HG02884 (cell line): ENCODE measurements around the gene TMUB2.

Source experiments
- ATAC-seq: cut with Tn5 transposase; IDR thresholded peaks from one replicate; pipeline ENCODE4 v1.9.1; 2021; ENCODE audit warnings: mild to moderate bottlenecking, moderate library complexity; ENCODE audit not compliant: unreplicated experiment

Gene TMUB2

DNA sequence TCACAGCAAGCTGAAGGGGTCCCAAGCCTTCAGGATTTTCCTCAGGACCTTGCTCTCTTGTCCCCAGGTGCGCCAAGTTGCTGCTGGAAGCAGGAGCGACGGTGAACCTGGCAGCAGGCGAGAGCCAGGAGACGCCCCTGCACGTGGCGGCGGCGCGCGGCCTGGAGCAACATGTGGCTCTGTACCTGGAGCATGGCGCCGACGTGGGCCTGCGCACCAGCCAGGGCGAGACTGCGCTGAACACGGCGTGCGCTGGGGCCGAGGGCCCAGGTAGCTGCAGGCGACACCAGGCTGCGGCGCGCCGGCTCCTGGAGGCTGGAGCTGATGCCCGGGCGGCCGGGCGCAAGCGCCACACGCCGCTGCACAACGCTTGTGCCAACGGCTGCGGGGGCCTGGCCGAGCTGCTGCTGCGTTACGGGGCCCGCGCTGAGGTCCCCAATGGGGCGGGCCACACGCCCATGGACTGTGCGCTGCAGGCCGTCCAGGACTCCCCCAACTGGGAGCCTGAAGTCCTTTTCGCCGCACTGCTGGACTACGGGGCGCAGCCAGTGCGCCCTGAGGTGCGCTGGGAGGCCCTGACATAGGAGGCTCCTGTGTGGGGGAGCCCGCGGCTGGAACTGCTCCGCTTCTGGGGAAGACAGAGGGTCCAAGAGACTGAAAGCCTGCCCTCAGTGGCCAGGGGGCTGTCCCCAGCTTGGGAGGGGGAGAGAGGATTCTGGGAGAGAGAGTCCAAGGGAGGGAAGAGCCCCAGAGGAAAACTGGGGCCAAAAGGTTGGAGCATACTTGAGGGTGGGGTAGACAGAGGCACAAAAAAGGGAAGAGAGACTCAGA is 9.9 kb upstream of the TMUB2 start:
- ATAC-seq: no peak

- no peak for ATAC-seq
These were observed 9.1 kb upstream of the TMUB2 start for GRCh38 chr17:44177640-44178039.

DNA sequence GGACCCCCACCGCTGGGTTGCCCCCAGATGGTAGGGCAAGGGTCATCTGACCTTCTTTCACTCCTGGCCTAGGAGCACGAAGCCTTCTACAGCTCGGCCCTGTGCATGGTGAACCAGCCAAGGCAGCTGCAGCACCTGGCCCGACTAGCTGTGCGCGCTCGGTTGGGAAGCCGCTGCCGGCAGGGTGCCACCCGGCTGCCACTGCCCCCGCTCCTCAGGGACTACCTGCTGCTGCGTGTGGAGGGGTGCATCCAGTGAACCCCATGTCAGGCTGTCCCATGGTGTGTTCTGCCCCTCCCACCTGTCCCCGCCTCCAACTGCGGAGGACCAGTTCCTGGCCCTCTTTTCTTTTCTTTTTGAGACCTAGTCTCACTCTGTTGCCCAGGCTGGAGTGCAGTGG is 8.6 kb upstream of the TMUB2 start:
- ATAC-seq: no peak

DNA sequence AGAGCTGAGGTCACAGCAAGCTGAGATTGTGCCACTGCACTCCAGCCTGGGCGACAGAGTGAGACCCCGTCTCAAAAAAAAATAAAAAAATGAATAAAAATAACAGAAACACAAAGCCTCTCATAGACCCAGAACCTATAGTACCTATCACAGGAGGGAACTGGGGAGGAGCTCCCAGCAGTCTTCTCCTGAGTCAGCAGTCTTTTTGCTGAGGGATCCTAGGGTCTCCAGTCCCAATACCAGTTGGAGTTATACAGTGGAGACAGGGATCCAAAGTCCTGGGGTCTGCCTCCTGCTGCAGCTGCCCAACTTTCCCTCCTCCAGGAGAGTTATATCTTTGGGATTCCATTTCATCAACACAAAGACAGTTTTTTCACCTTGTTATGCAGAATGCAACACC is 3.7 kb upstream of the TMUB2 start:
- ATAC-seq: no peak

- no peak for ATAC-seq
These were observed 2.5 kb upstream of the TMUB2 start for GRCh38 chr17:44184212-44184810.

DNA sequence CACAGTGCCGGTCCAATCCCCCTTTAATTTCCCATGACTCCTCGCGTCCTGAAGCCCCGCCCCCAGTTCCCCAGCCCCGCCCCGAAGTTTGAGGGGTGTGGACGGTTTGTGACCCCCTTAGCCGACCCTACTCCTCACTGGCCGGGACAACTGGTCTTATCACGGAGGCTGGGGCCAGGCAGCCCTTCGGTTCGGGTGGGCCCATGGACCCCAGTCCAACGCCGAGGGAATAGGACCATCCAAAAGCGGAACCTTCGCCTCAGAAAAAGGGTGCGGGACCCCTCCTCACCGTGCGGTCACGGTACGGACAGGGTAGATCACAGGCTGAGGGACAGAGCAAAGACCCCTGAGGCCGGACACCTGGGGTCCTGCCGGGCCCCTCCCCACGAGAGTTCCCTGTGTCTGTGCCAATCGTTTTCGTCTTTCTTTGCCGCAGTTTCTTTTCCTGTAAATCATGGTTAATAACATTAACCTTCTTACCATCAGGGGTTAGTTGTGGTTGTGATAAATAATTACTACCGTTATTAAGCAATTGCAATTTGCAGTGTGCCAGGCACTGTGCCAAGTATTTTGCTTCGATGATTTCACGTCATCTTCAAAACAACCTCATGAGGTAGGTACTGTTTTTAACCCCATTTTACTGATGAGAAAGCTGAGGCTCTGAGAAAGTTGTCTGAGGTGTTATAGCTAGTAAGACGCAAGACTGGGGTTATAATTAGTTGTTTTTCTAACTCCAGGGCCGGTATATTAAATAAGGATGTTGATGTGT is 543 bp downstream of the TMUB2 start:
- peak; percentile 36 for ATAC-seq

GRCh38 chr17:44188576-44189403 is 2.0 kb downstream of the TMUB2 start:
- ATAC-seq: no peak

DNA sequence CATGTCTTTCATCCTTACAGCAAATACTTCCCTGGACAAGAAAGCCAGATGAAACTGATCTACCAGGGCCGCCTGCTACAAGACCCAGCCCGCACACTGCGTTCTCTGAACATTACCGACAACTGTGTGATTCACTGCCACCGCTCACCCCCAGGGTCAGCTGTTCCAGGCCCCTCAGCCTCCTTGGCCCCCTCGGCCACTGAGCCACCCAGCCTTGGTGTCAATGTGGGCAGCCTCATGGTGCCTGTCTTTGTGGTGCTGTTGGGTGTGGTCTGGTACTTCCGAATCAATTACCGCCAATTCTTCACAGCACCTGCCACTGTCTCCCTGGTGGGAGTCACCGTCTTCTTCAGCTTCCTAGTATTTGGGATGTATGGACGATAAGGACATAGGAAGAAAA is 3.7 kb downstream of the TMUB2 start:
- ATAC-seq: no peak

DNA sequence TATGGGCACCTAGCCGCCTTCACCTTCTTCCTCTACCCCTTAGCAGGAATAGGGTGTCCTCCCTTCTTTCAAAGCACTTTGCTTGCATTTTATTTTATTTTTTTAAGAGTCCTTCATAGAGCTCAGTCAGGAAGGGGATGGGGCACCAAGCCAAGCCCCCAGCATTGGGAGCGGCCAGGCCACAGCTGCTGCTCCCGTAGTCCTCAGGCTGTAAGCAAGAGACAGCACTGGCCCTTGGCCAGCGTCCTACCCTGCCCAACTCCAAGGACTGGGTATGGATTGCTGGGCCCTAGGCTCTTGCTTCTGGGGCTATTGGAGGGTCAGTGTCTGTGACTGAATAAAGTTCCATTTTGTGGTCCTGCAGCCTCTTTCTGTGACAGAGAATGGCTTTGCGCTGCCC is 4.6 kb downstream of the TMUB2 start:
- ATAC-seq: no peak

DNA sequence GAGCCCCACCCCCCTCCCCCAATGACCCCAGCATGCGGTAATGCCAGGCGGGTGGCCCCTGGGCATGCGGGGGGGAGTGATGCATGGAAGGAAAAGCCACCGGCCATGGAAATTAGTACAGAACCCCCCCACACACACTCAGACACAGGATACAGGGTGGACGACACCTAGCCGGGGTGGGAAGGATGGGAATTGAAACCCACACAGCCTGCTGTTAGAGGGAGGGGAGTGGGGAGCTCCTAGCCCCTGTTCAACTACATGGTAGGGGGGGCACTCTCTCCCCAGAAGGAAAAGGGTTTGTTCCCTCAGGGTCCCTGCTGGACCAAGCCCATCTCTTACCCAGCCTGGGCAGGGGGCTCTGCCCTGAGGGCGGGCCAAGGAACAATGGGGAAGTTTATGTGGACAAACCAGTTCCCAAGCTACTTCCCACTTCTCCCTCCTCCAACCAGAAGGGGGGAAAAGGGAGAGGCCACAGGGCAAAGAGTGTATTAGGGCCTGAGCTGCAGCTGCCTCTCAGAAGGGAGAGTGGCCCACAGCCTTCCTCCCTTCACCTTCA is 5.2 kb downstream of the TMUB2 start:
- no peak for ATAC-seq

DNA sequence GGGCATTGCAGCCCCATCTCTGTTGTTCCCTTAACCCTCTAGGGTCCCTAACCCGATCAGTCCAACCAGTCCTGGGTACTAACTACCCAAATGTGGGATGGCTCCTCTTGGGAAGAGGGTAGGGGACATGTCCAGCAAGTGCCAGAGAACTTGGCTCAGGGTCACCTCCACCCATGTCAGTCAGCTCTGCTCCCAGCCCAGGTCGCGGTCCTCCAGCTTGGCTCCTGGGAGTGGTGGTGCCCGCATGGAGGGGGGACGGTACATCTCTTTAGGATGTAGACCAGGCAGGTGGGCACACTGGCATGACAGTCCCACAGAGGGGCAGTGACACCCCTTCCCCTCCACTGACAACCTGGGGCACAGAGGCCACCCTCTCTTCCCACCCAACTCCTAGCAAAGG is 6.0 kb downstream of the TMUB2 start:
- ATAC-seq: no peak

DNA sequence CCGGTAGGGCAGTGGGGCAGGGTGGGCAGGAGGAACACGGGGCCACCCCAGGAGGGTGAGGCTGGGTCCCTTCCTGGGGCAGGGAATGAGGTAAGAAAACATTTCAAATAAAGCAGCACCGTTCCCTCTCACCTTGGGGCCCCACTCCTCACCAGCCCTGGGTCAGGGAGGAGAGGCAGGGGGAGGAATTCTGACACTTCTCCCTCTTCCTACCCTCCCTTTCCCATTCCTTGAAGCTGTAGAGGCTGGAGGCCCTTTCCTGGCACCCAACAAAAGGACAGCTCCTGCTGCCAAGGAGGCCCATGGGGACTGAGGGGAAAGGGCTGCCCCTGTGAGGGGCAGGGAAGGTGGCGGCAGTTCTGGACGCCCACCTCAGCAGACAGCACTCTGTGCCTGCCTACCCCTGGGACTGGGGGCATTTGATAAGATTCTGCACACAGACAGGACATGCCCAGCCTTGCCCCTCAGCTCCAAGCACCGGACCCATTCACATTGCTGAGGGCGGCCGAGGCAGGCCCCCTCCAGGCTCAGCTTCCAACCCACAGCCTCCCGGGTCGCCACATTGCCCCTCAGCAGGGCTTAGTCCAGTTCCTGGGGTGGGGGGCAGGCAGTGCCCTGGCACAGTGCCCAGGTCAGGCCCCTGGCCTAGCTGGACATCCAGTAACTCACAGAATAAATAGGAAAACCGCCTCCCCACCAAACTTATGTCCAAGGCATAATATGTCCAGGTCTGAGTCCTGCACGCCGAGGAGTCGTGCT is 6.7 kb downstream of the TMUB2 start:
- ATAC-seq: no peak

DNA sequence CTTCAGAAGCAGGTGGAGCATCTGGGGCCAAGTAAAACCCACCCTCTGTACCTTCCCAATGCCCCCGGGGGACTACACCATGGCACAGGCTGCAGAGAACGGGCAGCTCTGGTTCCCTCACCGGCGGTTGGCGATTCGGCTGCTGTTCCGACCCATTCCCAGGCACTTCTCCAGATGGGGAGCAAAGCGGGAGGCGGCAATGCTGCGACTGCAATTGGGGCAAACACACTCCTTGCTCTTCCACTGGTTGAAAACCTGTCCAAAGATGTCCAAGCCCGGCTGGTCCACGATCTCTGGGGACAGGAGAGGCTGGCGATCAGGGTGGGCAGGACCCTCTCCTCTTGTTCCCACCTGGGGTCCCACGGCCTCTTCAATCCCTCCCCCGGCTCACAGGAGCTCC is 10.3 kb downstream of the TMUB2 start:
- no peak for ATAC-seq

- no peak for ATAC-seq
These were observed 11.4 kb downstream of the TMUB2 start for GRCh38 chr17:44197980-44198720.

- ATAC-seq: peak; percentile 2
These were observed 12.2 kb downstream of the TMUB2 start for GRCh38 chr17:44198721-44199552.

- ATAC-seq: peak; percentile 56
These were observed 13.0 kb downstream of the TMUB2 start, which contains the start of gene ATXN7L3 for GRCh38 chr17:44199553-44200477. ATXN7L3 (minus strand) TSS chr17:44199884; CDS start chr17:44198070, 1,814 bp downstream.

GRCh38 chr17:44200478-44201155 is 13.8 kb downstream of the TMUB2 start:
- peak; percentile 3 for ATAC-seq
